Measurements from ENCODE around the gene DNAAF5. TPM values are rescaled to one million over a fixed set of nuclear protein-coding genes. Genes with fewer than 3 reads are reported as not detected.

Gene DNAAF5
- total and polyA plus RNA-seq, 2 of the 4 experiments (the other 2 are of a cell fraction): 12.4 to 32.6 TPM

- Histone ChIP-seq H3K9ac (ENCODE audit: low read depth, low read length) (no peak overlapping the region), H3K4me1 (ENCODE audit: control insufficient read depth, insufficient read depth, low read length) (peaks cover 3% of the 10 kb centered on the region; the same call in 1 of the 2 replicates), H3K4me2 (ENCODE audit: low read depth, low read length) (peak overlapping the region; percentile 42; the same call in 1 of the 2 replicates), H4K5ac (ENCODE audit: low read depth, low read length) (no peak overlapping the region; the same call in 1 of the 2 replicates), H2AK5ac (ENCODE audit: low read depth, low read length) (no peak overlapping the region), H3K14ac (replicated peaks; ENCODE audit: low read depth, low read length) (no peak overlapping the region), H3K9me3 (ENCODE audit: control insufficient read depth, insufficient read depth, low read length) (no peaks in the 10 kb centered on the region), H2AFZ (replicated peaks; ENCODE audit: low read length, poor library complexity) (peak overlapping the region; percentile 70), H2AK9ac (replicated peaks; ENCODE audit: low read depth, low read length, poor library complexity) (peak overlapping the region; percentile 16), H3K4me3 (ENCODE audit: insufficient read depth, low read depth, low read length) (peak overlapping the region; percentile 52), H3K23ac (ENCODE audit: low read depth, low read length) (no peak overlapping the region), H2BK120ac (ENCODE audit: low read depth, low read length) (no peak overlapping the region), H3K9me1 (ENCODE audit: insufficient read depth, low read length) (no peaks in the 10 kb centered on the region; the same call in 1 of the 2 replicates), H3K27me3 (ENCODE audit: control insufficient read depth, insufficient read depth, low read length) (peaks cover 4% of the 10 kb centered on the region; the same call in 1 of the 2 replicates), H2BK5ac (ENCODE audit: low read depth, low read length, poor library complexity, severe bottlenecking) (no peak overlapping the region), H3K79me1 (ENCODE audit: low read depth in 1 of 2, low read length in 2 of 2) (no peaks in the 10 kb centered on the region), H3K27ac (ENCODE audit: insufficient read depth, low read length) (no peak overlapping the region), H2BK20ac (ENCODE audit: low read depth, low read length) (no peak overlapping the region), H4K8ac (ENCODE audit: low read depth in 2 of 2, low read length in 2 of 2) (no peak overlapping the region), H4K91ac (ENCODE audit: insufficient read depth, low read depth, low read length) (no peak overlapping the region), H3K56ac (ENCODE audit: extremely low read depth, insufficient read depth, low read length) (no peak overlapping the region), H2BK15ac (ENCODE audit: low read depth, low read length) (no peak overlapping the region), H4K20me1 (ENCODE audit: insufficient read depth, low read length) (peaks cover 5% of the 10 kb centered on the region; the same call in 1 of the 2 replicates), H3K36me3 (ENCODE audit: control insufficient read depth, insufficient read depth, low read length) (0 out of 2 replicates have a peak, but pooled peaks cover 1% of the 10 kb centered on the region), H3K4ac (ENCODE audit: low read depth, low read length) (no peak overlapping the region), H3K18ac (ENCODE audit: low read depth, low read length) (no peak overlapping the region)
- CTCF ChIA-PET: no interaction called here
- DNase-seq: no peak
- BruUV-seq (replicated peaks): no TSS peak
- intact Hi-C loops (cut with micrococcal nuclease): no loop called here
- ATAC-seq (ENCODE audit: low read depth): no peak
- no peak for TF ChIP-seq USF2 (IDR thresholded peaks at IDR 0.05; ENCODE audit: low read depth, low read length)
- no peak for TF ChIP-seq POLR2A (IDR thresholded peaks at IDR 0.05; ENCODE audit: low read depth, low read length)
- TF ChIP-seq CEBPB (IDR thresholded peaks at IDR 0.05; ENCODE audit: low read depth, low read length): no peak
- TF ChIP-seq CTCF (conservative IDR thresholded peaks at IDR 0.05; ENCODE audit: low read depth, low read length): no peak
- no peak for TF ChIP-seq CHD1 (IDR thresholded peaks at IDR 0.05; ENCODE audit: low read depth, low read length)
- no peak for TF ChIP-seq NFE2L2 (IDR thresholded peaks at IDR 0.05; ENCODE audit: low read depth, low read length)
- no peak for TF ChIP-seq RAD21 (IDR thresholded peaks at IDR 0.05; ENCODE audit: low read length)
- no peak for TF ChIP-seq MAZ (IDR thresholded peaks at IDR 0.05; ENCODE audit: borderline replicate concordance, low read depth, low read length)
- no peak for TF ChIP-seq ELK1 (IDR thresholded peaks at IDR 0.05; ENCODE audit: borderline replicate concordance, low read depth, low read length)
- no peak for TF ChIP-seq SMC3 (IDR thresholded peaks at IDR 0.05; ENCODE audit: low read depth, low read length)
- WGBS, 2 experiments (ENCODE audit: extremely low coverage in 2 of 2, insufficient read length in 1 of 2): 78% methylated on average over 4 of the region's 45 CpGs; no CpG with 5 or more reads in 1 of the 2 experiments
- dilution Hi-C loops (cut with HindIII; ENCODE audit: low sequenced_read_pairs, unreplicated experiment): no loop called here
- POLR2A ChIA-PET (ENCODE audit: unreplicated experiment): no interaction called here
- in situ Hi-C loops (cut with MboI; ENCODE audit: low sequenced_read_pairs): no loop called here
Observed at GRCh38 chr7:711093-711921, 15.2 kb upstream of the DNAAF5 start.
